Skin epidermis (tissue), 12 donors: ENCODE results near the gene ATP5ME.

Source experiments
- H3K27ac ChIP-seq, 21 experiments: fragments of 200-600 bp; sonication (generic) in 11 of 21; one replicate each; pipeline ENCODE4 v1.5.0; 2020; ENCODE audit warnings: mild to moderate bottlenecking in 3 of 21, inconsistent platforms in 2 of 21, moderate library complexity in 2 of 21
- H3K4me3 ChIP-seq, 7 experiments: fragments of 200-600 bp; sonication (generic) in 2 of 7; one replicate each; pipeline ENCODE4 v1.5.0; 2020; ENCODE audit warnings: inconsistent platforms in 2 of 7, mild to moderate bottlenecking in 2 of 7, moderate library complexity in 1 of 7

ATP5ME gene

DNA sequence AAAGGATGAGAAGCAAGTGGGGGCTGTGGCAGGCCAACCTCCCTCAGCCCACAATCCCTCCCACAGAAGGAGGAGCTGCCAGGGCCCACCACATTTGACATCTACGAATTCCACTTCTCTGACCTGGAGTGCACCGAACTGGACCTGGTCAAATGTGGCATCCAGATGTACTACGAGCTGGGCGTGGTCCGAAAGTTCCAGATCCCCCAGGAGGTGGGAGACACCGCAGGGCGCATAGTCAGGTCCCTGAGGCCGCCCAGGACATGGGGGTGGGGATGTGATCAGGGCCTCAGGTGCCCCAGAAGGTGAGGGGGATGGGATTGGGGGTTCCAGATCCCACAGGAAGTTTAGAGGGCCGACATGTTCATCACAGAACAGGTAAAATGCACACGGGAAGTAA is 13.7 kb downstream of the ATP5ME start:
- no peak overlapping the region for H3K27ac ChIP-seq
- H3K4me3 ChIP-seq: no peak overlapping the region

- H3K4me3 ChIP-seq: no peak overlapping the region
- H3K27ac ChIP-seq: no peak overlapping the region
These were observed 14.2 kb downstream of the ATP5ME start for GRCh38 chr4:659851-660250.

DNA sequence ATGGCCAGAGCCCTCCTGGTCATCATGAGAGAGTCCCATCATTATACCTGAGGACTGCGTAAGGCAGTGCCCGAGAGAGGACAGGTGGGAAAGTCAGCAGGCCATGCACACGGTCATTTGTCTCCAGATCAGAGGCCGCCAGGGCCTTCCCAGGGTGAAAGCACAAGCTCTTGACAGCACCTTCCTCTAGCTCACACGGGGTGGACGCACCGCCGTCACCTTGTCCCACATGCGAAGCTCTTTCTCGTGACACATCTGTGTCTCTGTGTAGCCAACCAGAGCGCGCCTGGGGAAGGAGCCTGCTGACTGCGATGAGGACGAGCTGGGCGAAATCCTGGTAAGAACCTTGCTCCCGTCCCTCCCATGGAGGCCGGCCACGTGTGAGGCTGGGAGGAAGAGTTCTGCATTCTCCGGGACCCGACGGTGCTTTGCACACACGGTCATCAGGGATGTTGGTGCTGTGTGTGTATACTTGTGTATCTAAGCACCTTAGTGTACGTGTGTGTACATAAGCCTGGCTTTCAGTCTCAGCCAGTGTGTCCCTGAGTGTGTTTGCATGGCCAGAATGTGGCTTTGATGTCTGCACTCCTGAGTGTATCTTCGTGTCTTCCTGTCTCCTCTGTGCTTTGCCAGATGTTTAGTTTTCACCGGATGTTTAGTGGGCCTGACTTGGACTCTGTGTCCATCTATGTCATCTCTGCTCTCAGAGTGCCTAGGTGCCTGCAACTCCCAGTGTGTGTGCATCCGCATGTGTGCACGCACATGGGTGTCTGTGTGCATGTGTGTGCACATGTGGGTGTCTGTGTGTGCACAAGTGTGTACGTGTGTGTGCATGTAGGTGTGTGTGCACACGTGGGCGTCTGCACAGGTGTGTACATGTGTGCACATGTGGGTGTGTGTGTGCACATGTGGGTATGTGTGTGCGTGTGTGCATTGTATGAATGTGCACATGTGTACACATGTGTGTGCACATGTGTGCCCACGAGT is 15.1 kb downstream of the ATP5ME start:
- H3K27ac ChIP-seq: no peak overlapping the region

GRCh38 chr4:657834-658667 is 16.0 kb downstream of the ATP5ME start:
- Histone ChIP-seq H3K27ac (no peak overlapping the region), H3K4me3 (no peak overlapping the region)

More for the DNA sequence above, 15.1 kb downstream of the ATP5ME start:
- no peak overlapping the region for H3K4me3 ChIP-seq

DNA sequence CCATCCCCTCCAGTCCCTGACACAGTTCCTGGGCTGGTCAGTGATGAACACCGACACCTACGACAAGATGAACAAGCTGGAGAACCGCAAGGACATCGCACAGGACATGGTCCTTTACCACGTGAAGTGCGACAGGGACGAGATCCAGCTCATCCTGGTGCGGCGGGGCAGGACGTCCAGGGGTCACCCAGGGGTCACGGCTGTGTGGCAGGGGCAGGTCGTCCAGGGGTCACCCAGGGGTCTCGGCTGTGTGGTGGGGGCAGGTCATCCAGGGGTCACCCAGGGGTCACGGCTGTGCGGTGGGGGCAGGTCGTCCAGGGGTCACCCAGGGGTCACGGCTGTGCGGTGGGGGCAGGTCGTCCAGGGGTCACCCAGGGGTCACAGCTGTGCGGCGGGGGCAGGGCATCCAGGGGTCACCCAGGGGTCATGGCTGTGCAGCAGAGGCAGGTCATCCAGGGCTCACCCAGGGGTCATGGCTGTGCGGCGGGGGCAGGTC is 16.7 kb downstream of the ATP5ME start:
- H3K4me3 ChIP-seq: no peak overlapping the region
- no peak overlapping the region for H3K27ac ChIP-seq

DNA sequence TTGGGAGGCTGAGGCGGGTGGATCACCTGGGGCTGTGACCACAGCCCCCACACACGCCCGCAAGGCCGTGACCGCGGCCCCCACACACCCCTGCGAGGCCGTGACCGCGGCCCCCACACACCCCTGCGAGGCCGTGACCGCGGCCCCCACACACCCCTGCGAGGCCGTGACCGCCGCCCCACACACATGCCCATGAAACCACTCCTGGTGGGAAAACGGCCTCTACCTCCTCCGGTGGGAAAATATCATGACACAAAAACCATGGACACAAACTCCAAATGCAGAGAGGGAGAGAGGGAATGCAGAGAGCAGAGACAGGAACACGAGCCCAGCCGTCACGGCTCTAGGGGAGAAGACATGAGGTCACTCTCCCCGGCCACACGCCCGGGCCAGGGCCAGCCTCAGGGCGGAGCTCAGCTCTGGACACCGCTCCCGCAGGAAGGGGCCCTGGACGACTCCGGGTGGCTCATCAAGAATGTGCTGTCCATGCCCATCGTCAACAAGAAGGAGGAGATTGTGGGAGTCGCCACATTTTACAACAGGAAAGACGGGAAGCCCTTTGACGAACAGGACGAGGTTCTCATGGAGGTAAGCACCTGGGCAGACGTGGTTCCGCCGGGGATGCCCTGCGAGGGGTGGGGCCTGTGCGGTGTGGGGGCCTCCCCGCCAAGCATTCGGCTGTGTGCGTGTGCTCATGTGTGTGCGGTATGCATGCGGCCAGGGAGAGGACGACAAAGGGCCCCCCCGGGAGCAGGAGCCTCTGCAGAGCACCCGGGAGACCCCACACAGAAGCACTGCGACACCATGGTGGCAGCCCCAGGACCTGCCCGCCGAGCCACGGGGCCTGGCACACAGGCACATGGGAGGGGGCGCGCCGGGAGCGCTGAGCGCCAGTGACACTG is 17.4 kb downstream of the ATP5ME start:
- Histone ChIP-seq H3K4me3 (no peak overlapping the region), H3K27ac (no peak overlapping the region)

GRCh38 chr4:655464-656151 is 18.5 kb downstream of the ATP5ME start:
- Histone ChIP-seq H3K4me3 (no peak overlapping the region), H3K27ac (no peak overlapping the region)

GRCh38 chr4:654871-655463 is 19.1 kb downstream of the ATP5ME start:
- no peak overlapping the region for H3K27ac ChIP-seq
- H3K4me3 ChIP-seq: no peak overlapping the region

DNA sequence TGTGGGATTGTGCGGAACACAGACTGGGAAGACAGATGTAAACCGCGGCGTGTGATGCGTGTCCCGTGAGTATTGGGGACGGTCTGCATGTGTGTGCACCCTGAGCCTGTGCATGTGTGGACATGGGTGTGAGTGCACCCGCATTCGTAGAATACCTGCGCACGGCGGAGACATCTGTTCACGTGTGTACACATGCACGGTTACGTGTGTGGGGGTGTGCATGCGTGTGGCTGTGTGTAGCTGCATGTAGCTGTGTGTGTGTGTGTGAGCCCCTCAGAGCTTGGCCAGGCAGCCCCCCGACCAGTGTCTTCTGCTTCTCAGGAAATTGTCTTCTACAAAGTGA is 19.6 kb downstream of the ATP5ME start:
- Histone ChIP-seq H3K27ac (no peak overlapping the region), H3K4me3 (no peak overlapping the region)

GRCh38 chr4:653831-654502 is 20.1 kb downstream of the ATP5ME start:
- Histone ChIP-seq H3K27ac (no peak overlapping the region), H3K4me3 (no peak overlapping the region)

DNA sequence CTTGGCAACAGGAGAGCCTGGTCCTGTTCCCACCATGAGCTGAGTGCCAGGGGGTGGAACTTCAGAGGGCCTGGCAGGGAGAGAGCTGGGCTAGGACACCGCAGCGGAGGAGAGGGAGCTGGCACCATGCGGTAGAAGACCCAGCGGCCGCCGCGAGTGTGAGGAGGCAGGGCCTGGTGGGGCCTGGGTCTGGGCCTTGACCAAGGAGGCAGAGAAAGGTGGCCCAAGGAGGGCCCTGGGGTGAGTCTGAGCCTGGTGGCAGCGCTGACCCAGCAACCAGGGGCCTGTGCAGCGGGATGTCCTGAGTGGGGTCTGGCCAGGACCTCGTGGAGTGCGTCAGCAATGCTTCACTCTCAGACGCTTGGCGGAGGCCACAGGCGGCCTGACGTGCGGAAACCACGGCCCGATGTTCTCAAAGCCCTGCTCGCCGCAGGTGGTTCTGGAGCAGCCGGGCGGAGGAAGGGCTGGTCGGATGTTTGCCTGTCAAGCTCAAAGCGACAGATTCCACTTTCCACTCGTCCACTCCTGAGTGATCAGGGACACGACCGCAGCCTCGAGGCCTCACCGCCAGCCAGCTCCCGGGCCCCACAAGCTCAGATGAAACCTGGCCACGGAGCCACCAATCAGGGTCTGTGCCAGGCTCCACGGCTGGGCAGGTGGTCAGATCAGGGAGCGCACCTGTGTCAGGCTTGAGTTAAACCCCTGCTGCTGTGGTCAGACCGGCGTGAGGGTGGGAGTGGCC is 20.8 kb downstream of the ATP5ME start:
- H3K27ac ChIP-seq: no peak overlapping the region
- no peak overlapping the region for H3K4me3 ChIP-seq

GRCh38 chr4:651884-652642 is 22.0 kb downstream of the ATP5ME start:
- Histone ChIP-seq H3K4me3 (no peak overlapping the region), H3K27ac (no peak overlapping the region)

DNA sequence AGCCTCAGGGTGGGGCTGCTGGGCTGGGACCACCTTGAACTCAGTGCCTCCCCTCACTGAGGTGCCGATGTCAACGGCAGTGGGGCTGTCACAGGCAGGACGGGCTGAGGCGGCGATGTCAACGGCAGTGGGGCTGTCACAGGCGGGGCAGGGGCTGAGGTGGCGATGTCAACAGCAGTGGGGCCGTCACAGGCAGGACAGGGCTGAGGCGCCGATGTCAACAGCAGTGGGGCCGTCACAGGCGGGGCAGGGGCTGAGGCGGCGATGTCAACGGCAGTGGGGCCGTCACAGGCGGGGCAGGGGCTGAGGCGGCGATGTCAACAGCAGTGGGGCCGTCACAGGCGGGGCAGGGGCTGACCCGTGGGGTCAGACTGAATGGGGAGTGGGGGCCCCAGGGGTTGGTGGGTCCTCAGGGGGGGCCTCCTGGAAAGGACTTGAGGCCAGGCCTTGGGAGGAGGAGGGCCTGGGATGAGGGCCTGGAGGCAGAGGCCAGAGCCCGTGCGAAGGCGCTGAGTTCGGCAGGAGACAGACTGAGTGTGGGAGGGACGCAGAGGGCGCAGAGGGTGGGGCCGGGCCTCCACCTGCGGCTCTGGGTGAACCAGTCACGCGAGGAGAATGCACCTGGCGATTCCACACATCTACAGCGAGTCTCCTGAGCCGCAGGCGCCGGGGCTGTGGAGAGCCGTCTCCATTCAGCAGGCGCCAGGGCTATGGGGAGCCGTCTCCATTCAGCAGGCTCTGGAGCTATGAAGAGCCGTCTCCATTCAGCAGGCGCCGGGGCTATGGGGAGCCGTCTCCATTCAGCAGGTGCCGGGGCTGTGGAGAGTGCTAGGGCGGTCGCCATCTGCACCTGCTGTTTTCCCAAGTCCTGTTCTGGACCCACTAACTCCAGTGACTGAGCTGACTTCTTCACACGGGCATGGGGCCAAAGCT is 22.9 kb downstream of the ATP5ME start:
- Histone ChIP-seq H3K27ac (no peak overlapping the region), H3K4me3 (no peak overlapping the region)

GRCh38 chr4:650461-650860 is 23.6 kb downstream of the ATP5ME start:
- no peak overlapping the region for H3K4me3 ChIP-seq
- H3K27ac ChIP-seq: no peak overlapping the region

GRCh38 chr4:649751-650310 is 24.2 kb downstream of the ATP5ME start:
- no peak overlapping the region for H3K27ac ChIP-seq

GRCh38 chr4:649293-649625 is 24.8 kb downstream of the ATP5ME start:
- Histone ChIP-seq H3K27ac (no peak overlapping the region), H3K4me3 (no peak overlapping the region)

More at GRCh38 chr4:649751-650310, 24.2 kb downstream of the ATP5ME start:
- H3K4me3 ChIP-seq: no peak overlapping the region
